GM12878 (cell line): ENCODE results near the gene TOX4.

Experiments used
- CBX5 ChIP-seq: sonication (generic); IDR thresholded peaks from 2 replicates; pipeline ENCODE4 v1.6.1; 2016; ENCODE audit warnings: low read depth, moderate library complexity, mild to moderate bottlenecking, inconsistent platforms
- CTCF ChIP-seq, 3 experiments: IDR thresholded peaks in 2 of 3; conservative IDR thresholded peaks in 1 of 3; 2 replicates each; pipeline ENCODE4 v1.5.1; 2011; ENCODE audit warnings: low read depth in 3 of 3, low read length in 3 of 3, mild to moderate bottlenecking in 3 of 3, control low read depth in 2 of 3, moderate library complexity in 2 of 3, inconsistent platforms in 1 of 3, mixed read lengths in 1 of 3; ENCODE audit not compliant: control insufficient read depth in 2 of 3, insufficient read depth in 1 of 3; ENCODE audit errors: extremely low read depth in 1 of 3
- FOS ChIP-seq: IDR thresholded peaks from 3 replicates; pipeline ENCODE4 v1.6.1; 2011; ENCODE audit warnings: borderline replicate concordance; ENCODE audit not compliant: insufficient read length; ENCODE audit errors: extremely low read depth
- GABPA ChIP-seq: IDR thresholded peaks from 2 replicates; pipeline ENCODE4 v1.6.1; 2014; ENCODE audit warnings: antibody characterized with exemption, low read depth, mild to moderate bottlenecking, inconsistent platforms
- MTA3 ChIP-seq: IDR thresholded peaks from 2 replicates; pipeline ENCODE4 v1.6.1; 2012; ENCODE audit warnings: low read length, inconsistent platforms, borderline replicate concordance
- POLR2A ChIP-seq: IDR thresholded peaks from 2 replicates; pipeline ENCODE4 v1.6.1; 2011; ENCODE audit warnings: low read depth, mild to moderate bottlenecking, low read length
- POLR2AphosphoS5 ChIP-seq: IDR thresholded peaks from 2 replicates; pipeline ENCODE4 v1.6.1; 2011; ENCODE audit warnings: mild to moderate bottlenecking, low read length, inconsistent platforms
- REST ChIP-seq: IDR thresholded peaks from 2 replicates; pipeline ENCODE4 v1.6.1; 2012; ENCODE audit warnings: mild to moderate bottlenecking, low read depth, low read length
- USF2 ChIP-seq: IDR thresholded peaks from 2 replicates; pipeline ENCODE4 v1.6.1; 2011; ENCODE audit warnings: low read depth, low read length, improper control_type of control experiment, borderline replicate concordance

GRCh38 chr14:21475767-21476522 is 1.1 kb upstream of the TOX4 start:
- no peak for TF ChIP-seq POLR2AphosphoS5
- no peak for TF ChIP-seq MTA3
- TF ChIP-seq REST, result no peak
- TF ChIP-seq CTCF (IDR thresholded peaks at IDR 0.05 in 2 of 3, conservative IDR thresholded peaks at IDR 0.05 in 1 of 3; ENCODE audit: control insufficient read depth in 2 of 3, extremely low read depth in 1 of 3, insufficient read depth in 1 of 3, low read depth in 3 of 3, low read length in 3 of 3), result no peak
- TF ChIP-seq FOS, result no peak
- no peak for TF ChIP-seq CBX5
- TF ChIP-seq USF2, result no peak
- TF ChIP-seq POLR2A, result no peak
- no peak for TF ChIP-seq GABPA
